Activated naive CD8-positive, alpha-beta T cell (primary cell): ENCODE results near the gene INKA1.

ENCODE experiments used
- H3K27ac Mint-ChIP-seq: one replicate; pipeline ENCODE4 v1.8.0; 2021; ENCODE audit warnings: mixed read lengths
- H3K27me3 Mint-ChIP-seq: one replicate; pipeline ENCODE4 v1.8.0; 2021; ENCODE audit warnings: mixed read lengths
- H3K36me3 Mint-ChIP-seq: one replicate; pipeline ENCODE4 v1.8.0; 2021; ENCODE audit warnings: mixed read lengths
- H3K4me1 Mint-ChIP-seq: one replicate; pipeline ENCODE4 v1.8.0; 2021; ENCODE audit warnings: low read depth, mixed read lengths
- H3K4me3 Mint-ChIP-seq: one replicate; pipeline ENCODE4 v1.8.0; 2021; ENCODE audit warnings: mild to moderate bottlenecking, mixed read lengths
- H3K9me3 Mint-ChIP-seq: one replicate; pipeline ENCODE4 v1.8.0; 2021; ENCODE audit warnings: low read depth, mixed read lengths

INKA1 gene

DNA sequence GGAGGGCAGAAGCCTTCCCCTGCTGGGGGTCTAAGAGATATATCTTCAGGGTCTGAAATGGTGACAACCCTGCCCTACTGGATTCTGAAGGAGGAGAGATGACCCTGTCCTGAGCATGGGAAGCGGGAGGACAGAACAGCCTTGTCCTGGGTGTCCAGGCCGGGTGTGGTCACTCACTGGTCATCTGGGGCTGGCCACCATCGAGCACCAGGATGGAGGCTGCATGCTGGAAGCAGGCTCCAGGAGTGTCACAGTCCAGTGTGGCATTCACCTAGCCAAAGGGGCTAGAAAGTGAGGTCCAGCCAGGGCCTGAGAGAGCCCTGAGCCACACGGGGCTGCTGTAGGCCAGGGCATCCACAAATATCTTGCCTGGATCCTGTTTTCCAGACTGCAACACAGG is 8.6 kb upstream of the INKA1 start:
- H3K36me3 Mint-ChIP-seq: no peaks in the 10 kb centered on the region
- H3K4me3 Mint-ChIP-seq: no peak overlapping the region
- H3K27me3 Mint-ChIP-seq: no peaks in the 10 kb centered on the region
- no peak overlapping the region for H3K27ac Mint-ChIP-seq
- H3K4me1 Mint-ChIP-seq: peaks cover 3% of the 10 kb centered on the region
- no peaks in the 10 kb centered on the region for H3K9me3 Mint-ChIP-seq

DNA sequence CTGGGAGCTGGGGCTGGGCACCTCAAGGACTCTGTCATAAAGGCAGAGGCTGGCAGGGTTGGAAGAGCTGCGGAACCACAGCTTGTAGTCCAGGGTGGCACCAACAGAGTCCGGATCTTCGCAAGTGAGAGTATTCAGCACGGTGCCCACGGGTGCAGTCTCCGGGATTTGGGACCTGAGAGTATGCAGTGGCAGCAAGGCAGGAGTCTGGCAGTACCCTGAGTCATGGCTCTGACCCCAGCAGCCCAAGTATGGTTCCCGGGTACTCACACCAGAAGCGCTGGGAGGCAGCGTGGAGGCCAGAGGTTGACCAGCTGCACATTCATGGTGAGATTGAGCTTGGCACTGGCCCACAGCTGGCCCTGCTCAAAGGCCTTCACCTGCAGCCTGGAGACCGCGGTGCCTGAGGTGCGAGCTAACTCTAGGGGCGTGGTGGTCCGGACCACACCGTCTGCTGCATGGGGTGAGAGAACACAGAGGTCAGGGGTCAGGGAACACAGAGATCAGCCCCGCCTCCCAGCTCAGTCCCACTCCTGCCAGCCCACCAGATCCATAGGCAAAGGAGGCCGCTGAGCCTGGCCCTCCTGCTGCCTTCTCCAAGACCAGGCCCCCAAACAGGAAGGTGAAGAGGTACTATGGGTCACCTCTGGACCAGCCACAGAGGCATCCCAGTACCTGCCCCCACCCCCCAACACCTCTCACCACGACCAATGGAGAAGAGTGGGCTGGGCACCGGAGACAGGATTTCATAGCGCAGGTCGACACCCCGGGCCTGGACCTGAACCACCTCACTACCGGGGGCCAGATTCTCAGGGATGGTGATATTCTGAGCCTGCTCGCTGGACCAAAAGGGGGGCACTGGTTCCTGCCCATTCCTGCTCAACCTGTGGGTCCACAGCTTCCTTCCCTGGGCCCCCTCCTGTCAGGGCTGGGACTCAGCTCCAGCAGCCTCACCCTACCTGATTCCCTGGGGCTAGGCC is 7.8 kb upstream of the INKA1 start:
- Mint-ChIP-seq H3K27ac (no peak overlapping the region), H3K36me3 (no peaks in the 10 kb centered on the region), H3K4me1 (peaks cover under 1% of the 10 kb centered on the region), H3K9me3 (no peaks in the 10 kb centered on the region), H3K4me3 (no peak overlapping the region), H3K27me3 (no peaks in the 10 kb centered on the region)

DNA sequence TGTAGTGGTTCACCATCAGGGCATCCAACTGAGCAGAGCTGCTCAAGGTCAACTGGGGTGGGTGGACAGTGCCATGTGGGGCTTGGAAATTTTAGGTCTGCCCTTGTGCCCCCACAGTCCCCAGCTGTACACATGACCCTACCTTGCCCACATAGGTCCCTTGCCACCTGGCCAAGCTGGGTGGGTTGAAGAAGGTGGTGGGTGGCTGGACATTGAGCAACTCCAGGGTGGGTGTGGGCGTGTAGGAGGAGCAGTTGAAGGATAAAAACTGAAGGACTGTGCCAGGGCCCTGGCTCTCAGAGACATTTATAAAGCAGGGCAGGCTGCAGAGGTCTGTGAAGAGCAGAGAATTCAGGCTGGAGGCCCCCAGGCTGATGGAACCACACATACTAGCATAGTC is 4.0 kb upstream of the INKA1 start:
- peaks cover 8% of the 10 kb centered on the region for H3K4me1 Mint-ChIP-seq
- peaks cover 4% of the 10 kb centered on the region for H3K27me3 Mint-ChIP-seq
- H3K36me3 Mint-ChIP-seq: no peaks in the 10 kb centered on the region
- H3K4me3 Mint-ChIP-seq: no peak overlapping the region
- H3K9me3 Mint-ChIP-seq: no peaks in the 10 kb centered on the region
- H3K27ac Mint-ChIP-seq: no peak overlapping the region

DNA sequence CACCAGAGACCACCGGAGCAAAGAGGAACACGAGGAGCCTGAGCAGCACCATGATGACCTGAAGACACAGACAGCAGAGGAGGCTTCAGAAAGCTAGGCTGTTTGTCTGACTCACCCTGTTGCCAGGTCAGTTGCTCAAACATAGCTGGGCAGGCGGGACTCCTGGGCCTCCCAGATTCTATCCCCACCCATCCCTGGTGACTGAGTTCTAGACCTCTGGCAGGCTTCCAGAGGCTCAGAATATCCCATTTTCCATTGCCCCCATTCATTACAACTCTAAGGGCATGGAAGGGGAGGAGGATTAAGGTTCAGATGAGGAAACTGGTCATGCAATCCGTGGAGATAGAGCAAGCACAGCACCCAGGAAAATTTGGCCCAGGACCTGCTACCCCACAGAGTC is 3.3 kb upstream of the INKA1 start, which contains the start of gene CDHR4:
Gene CDHR4 (minus strand): TSS at position 113 of the 400 bp plus-strand sequence. CDS start 61 bp downstream, at position 52.
- no peak within 1 kb of the TSS for H3K4me3 Mint-ChIP-seq
- H3K27ac Mint-ChIP-seq: no peak within 1 kb of the TSS
- no peaks in the 10 kb centered on the region for H3K36me3 Mint-ChIP-seq
- H3K27me3 Mint-ChIP-seq: peaks cover 4% of the 10 kb centered on the region
- H3K9me3 Mint-ChIP-seq: no peaks in the 10 kb centered on the region
- H3K4me1 Mint-ChIP-seq: peaks cover 11% of the 10 kb centered on the region

DNA sequence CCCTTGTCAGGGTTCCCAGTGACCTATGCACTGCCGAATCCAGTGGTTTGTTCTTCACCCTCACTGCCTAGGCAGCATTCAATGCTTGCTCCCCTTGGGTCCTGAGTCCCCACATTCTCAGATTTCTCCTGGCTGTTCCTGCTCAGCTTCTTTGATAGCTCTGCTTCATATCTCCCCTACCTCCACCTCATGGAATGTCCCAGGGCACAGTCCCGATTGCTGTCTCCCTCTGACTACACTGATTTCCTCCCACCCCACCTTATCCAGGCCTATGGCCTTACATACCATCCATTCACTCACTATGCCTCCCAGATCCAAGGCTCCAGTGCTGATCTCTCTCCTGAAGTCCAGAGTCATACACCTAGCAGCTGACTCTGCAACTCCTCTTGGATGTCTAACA is 1.9 kb upstream of the INKA1 start:
- no peaks in the 10 kb centered on the region for H3K9me3 Mint-ChIP-seq
- H3K27ac Mint-ChIP-seq: no peak overlapping the region
- peaks cover 4% of the 10 kb centered on the region for H3K27me3 Mint-ChIP-seq
- peaks cover 24% of the 10 kb centered on the region for H3K4me1 Mint-ChIP-seq
- no peaks in the 10 kb centered on the region for H3K36me3 Mint-ChIP-seq
- H3K4me3 Mint-ChIP-seq: peak overlapping the region; percentile 90

DNA sequence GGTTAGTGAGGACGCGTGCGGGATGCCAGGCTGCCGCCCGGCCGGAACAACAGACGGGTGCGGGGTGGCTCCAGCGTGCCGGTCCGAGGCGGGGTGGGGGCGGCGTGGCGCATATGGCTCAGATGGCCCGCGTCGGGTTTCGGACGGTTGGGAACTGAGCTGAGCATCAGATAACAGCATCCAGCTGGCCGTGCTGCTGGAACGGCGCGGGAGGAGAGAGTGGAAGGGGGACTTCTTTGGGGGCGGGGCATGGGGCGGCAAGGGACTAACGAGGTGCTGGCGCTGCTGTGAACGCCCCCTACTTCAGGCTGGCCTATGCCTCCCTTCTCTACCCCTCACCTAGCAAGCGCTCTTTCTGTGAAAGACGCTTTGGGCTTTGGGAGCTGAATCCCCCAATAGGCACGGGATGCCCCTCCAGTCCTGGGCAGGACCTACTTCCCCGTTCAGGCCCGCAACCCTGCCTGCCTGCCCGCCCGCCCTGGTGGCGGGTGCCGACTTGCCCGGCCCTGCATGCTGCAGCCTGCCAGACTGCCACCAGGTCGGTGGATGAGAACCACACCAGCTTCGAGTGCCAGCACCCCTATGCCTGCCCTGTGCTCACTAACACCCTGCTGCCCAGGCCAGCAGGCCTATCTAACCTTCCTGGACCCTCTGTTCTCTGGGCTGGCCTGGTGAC is 542 bp downstream of the INKA1 start:
- Mint-ChIP-seq H3K27me3 (peaks cover 4% of the 10 kb centered on the region), H3K4me1 (peaks cover 48% of the 10 kb centered on the region), H3K36me3 (no peaks in the 10 kb centered on the region), H3K4me3 (peak overlapping the region; percentile 90), H3K9me3 (no peaks in the 10 kb centered on the region), H3K27ac (peak overlapping the region; percentile 54)

DNA sequence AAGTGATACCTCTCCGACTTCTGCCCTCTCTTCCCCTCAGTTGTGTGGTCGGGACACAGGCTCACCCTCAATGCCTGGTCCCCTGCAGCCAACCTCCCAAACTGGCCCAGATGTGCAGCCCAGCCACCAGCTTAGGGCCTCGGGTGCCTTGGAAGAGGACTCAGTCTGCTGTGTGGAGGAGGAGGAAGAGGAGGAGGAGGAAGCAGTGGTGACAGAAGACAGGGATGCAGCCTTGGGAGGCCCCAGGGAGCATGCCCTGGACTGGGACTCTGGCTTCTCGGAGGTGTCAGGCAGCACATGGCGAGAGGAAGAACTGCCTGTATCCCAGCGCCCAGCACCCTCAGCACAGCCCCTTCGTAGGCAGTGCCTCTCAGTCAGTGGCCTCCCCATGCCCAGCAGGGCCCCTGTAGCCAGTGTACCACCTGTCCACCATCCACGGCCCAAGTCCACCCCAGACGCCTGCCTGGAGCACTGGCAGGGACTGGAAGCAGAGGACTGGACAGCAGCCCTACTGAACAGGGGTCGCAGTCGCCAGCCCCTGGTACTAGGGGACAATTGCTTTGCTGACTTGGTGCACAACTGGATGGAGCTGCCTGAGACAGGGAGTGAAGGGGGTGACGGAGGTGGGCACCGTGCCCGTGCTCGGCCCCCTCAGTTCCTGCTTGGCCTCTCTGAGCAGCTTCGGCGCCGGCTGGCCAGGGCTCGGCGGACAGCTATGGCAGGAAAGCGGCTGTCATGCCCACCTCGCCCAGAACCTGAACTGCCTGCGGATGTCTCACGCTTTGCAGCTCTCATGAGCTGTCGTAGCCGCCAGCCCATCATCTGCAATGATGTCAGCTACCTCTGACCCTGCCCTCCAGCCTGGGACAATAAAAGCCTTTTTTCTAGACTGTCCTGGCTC is 1.3 kb downstream of the INKA1 start:
- no peaks in the 10 kb centered on the region for H3K9me3 Mint-ChIP-seq
- H3K27me3 Mint-ChIP-seq: peaks cover 4% of the 10 kb centered on the region
- H3K27ac Mint-ChIP-seq: peak overlapping the region; percentile 54
- no peaks in the 10 kb centered on the region for H3K36me3 Mint-ChIP-seq
- peak overlapping the region; percentile 90 for H3K4me3 Mint-ChIP-seq
- H3K4me1 Mint-ChIP-seq: peaks cover 50% of the 10 kb centered on the region

DNA sequence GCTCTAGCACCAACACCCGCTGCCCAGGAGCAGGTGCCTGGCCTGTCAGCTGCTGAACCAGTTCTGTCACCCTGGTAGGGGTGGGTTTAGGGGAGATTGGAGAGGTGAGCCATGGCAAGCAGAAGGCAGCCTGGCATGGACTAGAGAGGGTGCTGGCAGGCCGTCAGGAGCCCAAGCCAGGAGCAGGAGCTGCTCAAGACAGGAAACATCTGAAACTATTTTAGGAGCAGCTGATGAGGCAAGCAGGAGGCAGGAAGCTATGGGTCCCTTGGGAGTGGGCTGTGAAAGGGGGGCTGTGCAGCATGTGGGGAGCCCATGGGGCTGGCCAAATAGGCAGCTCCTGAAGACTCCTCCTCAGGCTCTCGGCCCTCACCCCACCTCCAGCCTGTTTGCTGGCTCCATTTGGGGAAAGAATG is 2.3 kb downstream of the INKA1 start:
- H3K4me1 Mint-ChIP-seq: peaks cover 54% of the 10 kb centered on the region

DNA sequence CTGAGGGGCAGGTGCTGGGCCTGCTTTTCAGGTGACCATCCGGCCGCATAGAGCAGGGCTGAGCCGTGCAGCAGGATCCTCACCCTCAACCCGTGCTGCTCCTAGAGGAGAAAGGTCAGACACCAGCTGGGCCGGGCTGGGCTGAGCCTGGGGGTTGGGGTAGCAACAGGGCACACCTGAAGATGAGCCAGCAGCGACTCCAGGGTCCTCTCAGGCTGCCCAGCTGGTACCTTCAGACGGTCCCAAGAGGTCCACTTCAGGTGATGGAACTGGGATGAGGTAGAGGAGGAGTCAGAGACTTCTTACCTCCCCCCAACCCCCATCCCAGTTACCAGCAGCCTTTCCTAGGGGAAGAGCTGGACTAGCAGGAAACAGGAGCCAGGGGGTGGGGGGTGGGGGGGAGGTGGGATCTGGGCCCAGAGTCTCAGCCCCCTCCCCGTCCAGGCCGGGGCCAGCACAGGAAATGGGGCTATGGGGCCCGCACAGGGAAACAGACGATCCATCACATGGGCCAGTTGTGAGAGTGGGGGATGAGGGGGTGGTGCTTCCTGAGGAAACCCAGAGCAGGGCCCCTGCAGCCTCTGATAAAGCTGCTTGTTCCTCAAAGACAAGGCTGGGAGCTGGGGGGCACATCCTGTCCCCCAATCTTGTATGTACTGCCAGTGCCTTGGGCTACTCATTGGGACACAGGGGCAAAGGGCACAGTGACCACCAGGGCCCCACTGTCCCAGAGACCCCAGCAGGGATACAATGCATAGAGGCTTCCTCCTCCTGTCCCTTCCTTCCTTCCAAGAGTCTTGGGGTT is 3.0 kb downstream of the INKA1 start:
- peak overlapping the region; percentile 32 for H3K4me3 Mint-ChIP-seq
- no peaks in the 10 kb centered on the region for H3K9me3 Mint-ChIP-seq
- peaks cover 2% of the 10 kb centered on the region for H3K27me3 Mint-ChIP-seq
- no peaks in the 10 kb centered on the region for H3K36me3 Mint-ChIP-seq
- H3K27ac Mint-ChIP-seq: peak overlapping the region; percentile 69
- H3K4me1 Mint-ChIP-seq: peaks cover 54% of the 10 kb centered on the region

More for the DNA sequence above, 2.3 kb downstream of the INKA1 start:
- Mint-ChIP-seq H3K27me3 (peaks cover 4% of the 10 kb centered on the region), H3K27ac (peak overlapping the region; percentile 42), H3K4me3 (peak overlapping the region; percentile 51), H3K36me3 (no peaks in the 10 kb centered on the region), H3K9me3 (no peaks in the 10 kb centered on the region)

DNA sequence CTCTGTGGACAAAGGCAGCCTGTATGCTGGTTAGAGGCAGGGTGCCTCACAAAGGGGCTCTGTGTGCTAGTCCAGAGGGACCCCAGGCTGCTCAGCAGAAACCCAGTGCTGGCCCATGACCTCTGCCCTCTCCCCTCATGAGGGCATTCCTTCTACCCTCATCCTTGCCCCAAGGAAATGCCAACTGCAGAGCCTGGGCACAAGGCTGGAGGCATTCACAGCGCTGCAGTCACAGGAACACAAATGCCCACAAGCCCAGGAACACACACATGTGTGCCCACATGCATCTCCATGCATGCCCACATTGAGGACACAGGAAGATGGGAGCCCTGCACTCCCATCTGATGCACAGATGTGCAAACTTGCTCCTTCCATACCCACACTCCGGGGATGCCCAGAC is 3.8 kb downstream of the INKA1 start:
- Mint-ChIP-seq H3K27me3 (no peaks in the 10 kb centered on the region), H3K9me3 (no peaks in the 10 kb centered on the region), H3K4me1 (peaks cover 58% of the 10 kb centered on the region)

DNA sequence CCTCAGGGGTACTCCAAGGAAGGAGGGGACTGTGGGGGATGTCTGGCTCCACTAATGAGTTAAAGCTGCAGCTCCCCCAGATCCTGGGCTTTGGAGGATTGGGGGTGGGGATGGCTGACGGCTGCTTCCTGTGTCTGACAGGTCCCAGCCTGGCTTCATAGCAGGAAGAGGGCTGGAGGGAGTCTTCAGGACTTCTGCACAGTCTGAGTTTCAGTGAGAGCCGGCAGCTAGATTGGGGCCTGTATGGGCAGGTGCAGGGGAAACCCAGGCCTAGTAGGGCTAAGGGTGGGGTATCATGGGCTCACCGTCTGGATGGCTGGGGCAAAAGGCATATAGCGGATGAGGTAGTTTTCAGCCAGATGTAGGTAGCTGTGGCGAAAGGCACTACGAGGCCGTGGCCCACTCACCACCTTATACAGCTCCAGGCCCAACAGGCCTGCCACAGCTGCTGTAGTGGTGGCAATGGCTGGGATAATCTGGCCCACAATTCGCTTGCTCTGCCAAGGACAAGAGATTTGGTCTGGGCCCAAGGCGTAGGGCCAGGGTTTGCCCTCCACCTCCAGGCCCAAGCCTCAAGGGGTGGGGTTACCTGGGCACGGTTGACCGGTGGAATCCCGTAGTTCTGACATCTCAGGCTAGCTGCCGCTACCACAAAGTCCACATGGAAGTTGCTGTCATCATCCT is 4.5 kb downstream of the INKA1 start:
- Mint-ChIP-seq H3K36me3 (no peaks in the 10 kb centered on the region), H3K9me3 (no peaks in the 10 kb centered on the region), H3K4me3 (no peak overlapping the region), H3K4me1 (peaks cover 61% of the 10 kb centered on the region), H3K27me3 (no peaks in the 10 kb centered on the region), H3K27ac (peak overlapping the region; percentile 67)

More for the DNA sequence above, 3.8 kb downstream of the INKA1 start:
- Mint-ChIP-seq H3K27ac (peak overlapping the region; percentile 69), H3K4me3 (peak overlapping the region; percentile 9), H3K36me3 (no peaks in the 10 kb centered on the region)

DNA sequence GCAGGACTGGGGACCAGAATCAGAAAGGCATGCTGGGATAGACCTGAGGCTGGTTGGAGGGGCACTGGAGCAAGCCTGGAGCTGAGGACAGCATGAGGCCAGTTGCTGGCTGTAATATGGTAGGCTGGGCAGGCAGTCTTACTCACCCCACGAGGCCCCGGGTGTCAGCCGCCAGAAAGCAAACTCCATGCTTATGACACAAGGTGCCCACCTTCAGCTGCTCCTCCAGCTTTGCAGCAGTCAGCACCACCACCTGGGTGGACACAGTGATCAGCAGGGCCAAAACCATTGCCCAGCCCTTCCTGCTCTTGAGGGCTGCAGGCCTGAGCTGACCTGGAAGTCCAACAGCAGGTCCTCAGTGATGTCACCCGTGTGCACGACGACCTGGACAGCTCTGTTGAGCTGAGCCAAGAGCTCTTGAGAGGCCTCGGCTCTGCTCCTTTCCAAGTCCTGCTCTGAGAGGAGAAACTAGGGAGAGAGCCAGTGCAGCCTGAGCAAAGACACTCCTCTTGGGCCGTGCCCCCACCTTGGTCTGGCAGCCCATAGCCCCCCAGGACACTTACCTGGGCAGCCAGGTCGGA is 9.9 kb downstream of the INKA1 start:
- Mint-ChIP-seq H3K4me1 (peaks cover 42% of the 10 kb centered on the region), H3K9me3 (no peaks in the 10 kb centered on the region), H3K4me3 (peak overlapping the region; percentile 93), H3K27me3 (no peaks in the 10 kb centered on the region), H3K36me3 (no peaks in the 10 kb centered on the region), H3K27ac (peak overlapping the region; percentile 96)

DNA sequence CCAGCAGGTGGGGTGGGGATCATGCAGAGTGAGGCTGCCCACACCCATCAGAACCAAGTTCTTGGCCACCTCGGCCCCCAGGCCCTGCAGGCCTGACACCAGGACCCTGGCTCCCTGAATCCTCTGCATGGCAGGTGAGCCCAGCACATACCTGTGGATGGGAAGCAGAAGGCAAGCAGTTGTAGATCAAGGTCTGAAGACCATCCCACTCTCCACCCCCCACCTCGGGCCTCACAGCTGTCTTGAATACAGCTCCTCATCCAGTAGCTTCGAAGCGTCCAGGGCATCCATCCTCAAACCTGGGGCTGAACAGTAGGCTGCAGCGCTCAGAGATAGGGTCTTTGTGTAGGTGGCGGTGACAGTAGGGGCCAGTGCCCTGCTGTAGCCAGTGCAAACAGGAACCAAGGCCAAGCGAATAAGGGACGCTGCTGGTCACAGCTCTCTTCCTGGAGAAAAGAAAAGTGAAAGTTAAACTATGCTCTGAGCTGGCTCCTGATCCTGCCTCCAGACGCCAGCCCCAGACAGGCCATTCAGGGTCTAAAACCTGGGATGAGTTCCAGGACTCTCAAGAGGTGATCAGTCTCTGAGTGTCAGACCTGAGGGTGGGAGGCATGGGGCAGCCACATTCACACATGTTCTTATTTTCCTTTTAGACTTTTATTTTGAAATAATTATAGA is 10.6 kb downstream of the INKA1 start, which contains the start of gene UBA7:
Gene UBA7 (minus strand): TSS at position 457 of the 678 bp plus-strand sequence. CDS start 166 bp downstream, at position 291.
- Mint-ChIP-seq H3K36me3 (no peaks in the 10 kb centered on the region), H3K4me1 (peaks cover 36% of the 10 kb centered on the region), H3K4me3 (peak within 1 kb of the TSS; percentile 93), H3K27me3 (no peaks in the 10 kb centered on the region), H3K27ac (peak within 1 kb of the TSS; percentile 96), H3K9me3 (no peaks in the 10 kb centered on the region)
